Body of pancreas (tissue), 4 donors: ENCODE data around the gene MZT2A. TPM values are rescaled to one million over a fixed set of nuclear protein-coding genes. Genes with fewer than 3 reads are reported as not detected.
"Not testable (repeated sequence)": the region's sequence is repeated elsewhere in the genome, so short reads cannot be mapped to it uniquely, and the experiment has no call there.

Experiments used
- ATAC-seq: fragments of 150-250 bp; one replicate; pipeline ENCODE4 v1.9.1; 2016
- DNase-seq, 4 donors: peaks; one replicate each; pipeline ENCODE4 v3.0.0-alpha.2; 2019
- H3K27ac ChIP-seq, 4 donors: fragments of 200-600 bp; sonication (generic); 1 replicate in 3 of 4; 2 replicates in 1 of 4; pipeline versions ENCODE4 v1.5.1 to v1.6.1; 2016 to 2019; ENCODE audit warnings: mild to moderate bottlenecking in 1 of 4, mixed read lengths in 1 of 4, moderate library complexity in 1 of 4
- H3K27me3 ChIP-seq, 2 donors: fragments of 200-600 bp; sonication (generic); one replicate each; pipeline ENCODE4 v1.6.0; 2016; ENCODE audit warnings: mild to moderate bottlenecking in 1 of 2
- H3K36me3 ChIP-seq, 2 donors: fragments of 200-600 bp; sonication (generic); replicated peaks in 1 of 2; 2 replicates each; pipeline ENCODE4 v1.5.1; 2016; ENCODE audit warnings: low read depth in 2 of 2; ENCODE audit not compliant: insufficient read depth in 1 of 2
- H3K4me1 ChIP-seq: fragments of 200-600 bp; sonication (generic); one replicate; pipeline ENCODE4 v1.6.0; 2016
- H3K4me3 ChIP-seq, 2 donors: fragments of 200-600 bp; sonication (generic); 1 replicate in 1 of 2; 2 replicates in 1 of 2; pipeline ENCODE4 v1.5.1; 2016 to 2019
- H3K9me3 ChIP-seq, 3 donors: fragments of 200-600 bp; sonication (generic); 1 replicate in 2 of 3; 2 replicates in 1 of 3; pipeline ENCODE4 v1.5.1; 2016
- CTCF ChIP-seq, 7 experiments: fragments of 450-650 bp in 4 of 7; fragments of 200-600 bp in 3 of 7; sonication (generic) in 3 of 7; IDR thresholded peaks; one replicate each; pipeline ENCODE4 v1.5.1; 2016 to 2019; ENCODE audit warnings: antibody characterized with exemption in 7 of 7
- POLR2A ChIP-seq, 3 donors: fragments of 450-650 bp; IDR thresholded peaks; one replicate each; pipeline ENCODE4 v1.6.1; 2016; ENCODE audit warnings: antibody characterized with exemption in 3 of 3, mild to moderate bottlenecking in 2 of 3
- WGBS, 2 donors: methylation state at CpG; one replicate each; pipeline ENCODE4 v1.1.5; 2017; 5-methylcytosine and 5-hydroxymethylcytosine counted together
- intact Hi-C: fragments of 100-400 bp; cut with DNase I; formaldehyde crosslinking; loops from one replicate; pipeline ENCODE4 v1.15.1; 2023
- total RNA-seq, 2 donors: library from RNA; depleted of rRNA; stranded (reverse); fragments of >200 nt; gene quantifications; one replicate each; pipeline ENCODE4 v1.1.0, GENCODE V29; 2016

The MZT2A gene
- total RNA-seq: 10 to 100 TPM; 51.1 to 54.1 TPM

- intact Hi-C loops: not testable (repeated sequence)
Measured at GRCh38 chr2:131492015-131492417, at the start of gene MZT2A. MZT2A (minus strand) TSS chr2:131492397; CDS start chr2:131492376, 21 bp downstream.

DNA sequence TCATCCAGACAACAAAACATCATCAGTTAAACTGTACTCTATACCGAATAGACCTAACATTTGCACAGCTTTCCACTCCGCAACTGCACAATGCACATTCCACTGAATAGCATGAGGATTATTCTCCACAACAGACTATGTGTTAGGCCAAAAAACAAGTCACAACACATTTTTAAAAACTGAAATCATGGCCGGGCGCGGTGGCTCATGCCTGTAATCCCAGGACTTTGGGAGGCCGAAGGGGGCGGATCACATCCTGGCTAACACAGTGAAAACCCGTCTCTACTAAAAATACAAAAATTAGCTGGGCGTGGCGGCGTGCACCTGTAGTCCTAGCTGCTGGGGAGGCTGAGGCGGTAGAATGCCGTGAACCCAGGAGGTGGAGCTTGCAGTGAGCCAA is 46.7 kb upstream of the MZT2A start:
- H3K4me1 ChIP-seq, DNase-seq, H3K27ac ChIP-seq, H3K27me3 ChIP-seq, ATAC-seq, H3K36me3 ChIP-seq, H3K9me3 ChIP-seq, H3K4me3 ChIP-seq, intact Hi-C loops: not testable (repeated sequence)
- WGBS, 2 donors: 90 to 92% methylated on average over 13 of the region's 13 CpGs

More at GRCh38 chr2:131492015-131492417, at the start of gene MZT2A:
- ATAC-seq, H3K9me3 ChIP-seq, H3K36me3 ChIP-seq, H3K27me3 ChIP-seq: not testable (repeated sequence)
- 0 to 2% methylated on average over 13 to 38 of the region's 53 CpGs for WGBS, 2 donors
- TF ChIP-seq CTCF (IDR thresholded peaks at IDR 0.05): peak in 2 of 7 experiments; percentile 66 to 70
- H3K4me1 ChIP-seq: peaks cover 27% of the 10 kb centered on the region
- peak within 1 kb of the TSS; percentile 86 to 94 for H3K4me3 ChIP-seq
- DNase-seq: peak in 1 of 4 donors; percentile 36
- H3K27ac ChIP-seq: peak within 1 kb of the TSS; percentile 84 to 95 (median 90)

- H3K9me3 ChIP-seq, H3K36me3 ChIP-seq, ATAC-seq, H3K27ac ChIP-seq, H3K4me1 ChIP-seq, H3K4me3 ChIP-seq, intact Hi-C loops, DNase-seq, H3K27me3 ChIP-seq: not testable (repeated sequence)
- WGBS, 2 donors: 75 to 84% methylated on average over 11 to 14 of the region's 14 CpGs
Measured at GRCh38 chr2:131536841-131537240, 44.6 kb upstream of the MZT2A start.

DNA sequence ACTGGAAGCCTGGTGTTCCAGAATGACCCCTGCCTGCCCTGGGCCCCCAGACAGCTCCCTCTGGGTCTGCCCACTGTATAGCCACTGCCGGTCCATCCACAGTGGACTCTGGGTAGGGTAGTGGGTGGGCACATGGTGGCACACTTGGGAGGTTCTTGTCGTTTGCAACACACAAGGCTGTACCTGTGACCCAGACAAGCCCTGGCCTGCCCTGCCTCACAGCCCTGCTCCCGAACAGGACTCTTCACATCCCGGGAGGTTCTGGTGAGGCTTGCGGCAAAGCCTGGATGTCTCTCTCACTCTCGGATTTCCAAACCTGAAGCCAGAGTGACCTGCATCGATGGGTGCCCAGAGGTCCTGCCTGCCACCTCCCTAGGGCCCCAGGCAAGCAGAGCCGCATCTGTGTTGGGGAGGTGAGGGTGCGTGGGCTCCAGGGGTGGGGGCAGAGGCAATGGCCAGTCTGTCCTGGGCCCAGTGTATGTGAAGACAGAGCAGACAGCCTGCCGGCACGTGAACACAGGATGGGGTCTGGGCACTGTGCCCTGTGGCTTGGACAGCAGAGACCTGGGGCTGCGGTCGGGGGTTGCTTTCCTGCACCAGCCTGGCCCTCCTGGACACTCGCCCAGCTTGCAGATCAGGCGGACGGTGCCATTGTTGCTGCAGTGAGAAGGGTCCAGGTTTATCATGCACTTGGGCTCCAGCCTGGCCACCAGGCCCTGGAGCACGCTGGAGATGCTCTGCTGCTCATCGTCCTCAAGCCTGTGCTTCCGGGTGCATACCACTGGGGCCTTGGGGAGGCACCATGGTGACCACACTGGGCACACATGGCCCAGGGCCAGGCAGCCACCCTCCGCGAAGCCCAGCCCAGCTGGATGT is 44.0 kb upstream of the MZT2A start:
- DNase-seq, ATAC-seq, H3K36me3 ChIP-seq, intact Hi-C loops, H3K27ac ChIP-seq, H3K27me3 ChIP-seq, H3K4me3 ChIP-seq, H3K9me3 ChIP-seq, H3K4me1 ChIP-seq: not testable (repeated sequence)
- WGBS, 2 donors: 75% methylated on average over 17 of the region's 21 CpGs; no CpG with 5 or more reads in 1 of the 2 donors

DNA sequence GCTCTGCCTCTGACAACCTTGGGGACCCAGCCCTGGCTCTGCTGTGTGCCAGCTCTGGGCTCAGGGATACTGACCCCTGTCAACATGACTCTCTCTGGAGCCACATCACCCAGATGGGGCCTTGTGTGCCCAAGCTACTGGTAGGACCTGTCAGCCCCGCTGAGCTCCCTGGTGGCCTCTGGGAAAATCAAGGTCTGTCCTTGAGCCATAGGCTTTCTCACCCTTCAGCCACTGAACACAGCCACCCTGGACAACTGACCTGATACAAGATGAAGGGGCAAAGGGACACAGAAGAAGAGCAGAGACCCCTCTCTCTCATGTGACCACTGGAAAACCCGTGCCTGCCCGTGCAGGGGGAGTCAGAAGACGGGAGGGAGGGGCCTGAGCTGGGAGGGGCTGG is 43.3 kb upstream of the MZT2A start:
- no peaks in the 10 kb centered on the region for H3K36me3 ChIP-seq
- DNase-seq: no peak
- intact Hi-C loops: no loop called here
- H3K27me3 ChIP-seq: no peaks in the 10 kb centered on the region
- TF ChIP-seq CTCF (IDR thresholded peaks at IDR 0.05) (no peak), POLR2A (IDR thresholded peaks at IDR 0.05) (no peak)
- no peak overlapping the region for H3K4me3 ChIP-seq
- no peaks in the 10 kb centered on the region for H3K9me3 ChIP-seq
- no peak for ATAC-seq
- WGBS, 2 donors: 40 to 75% methylated on average over 1 of the region's 4 CpGs
- H3K4me1 ChIP-seq: no peaks in the 10 kb centered on the region
- H3K27ac ChIP-seq: no peak overlapping the region

- H3K27me3 ChIP-seq, H3K4me3 ChIP-seq, H3K4me1 ChIP-seq, intact Hi-C loops, H3K27ac ChIP-seq, ATAC-seq, DNase-seq, H3K36me3 ChIP-seq, H3K9me3 ChIP-seq: not testable (repeated sequence)
- 65 to 75% methylated on average over 6 to 11 of the region's 11 CpGs for WGBS, 2 donors
Measured at GRCh38 chr2:131534965-131535364, 42.8 kb upstream of the MZT2A start.

DNA sequence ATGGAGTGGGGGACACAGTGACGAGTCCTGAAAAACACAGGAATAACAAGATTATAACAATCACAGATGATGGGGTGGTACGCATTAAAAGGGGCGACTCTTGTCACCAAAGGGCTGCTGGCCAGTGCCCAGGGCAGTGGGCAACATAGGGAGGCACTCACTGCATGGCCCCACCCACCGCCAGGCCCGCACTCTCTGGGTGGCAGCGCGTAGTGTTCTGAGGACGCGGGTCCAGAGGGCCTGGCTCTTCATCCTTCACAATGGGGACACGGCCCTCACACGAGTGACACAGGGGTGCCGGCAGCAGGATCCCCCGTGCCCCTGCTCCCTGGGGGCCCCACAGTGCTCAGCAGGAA is 42.1 kb upstream of the MZT2A start:
- 55 to 91% methylated on average over 3 to 9 of the region's 13 CpGs for WGBS, 2 donors
- H3K9me3 ChIP-seq, intact Hi-C loops, H3K4me3 ChIP-seq, H3K4me1 ChIP-seq, H3K27me3 ChIP-seq, H3K27ac ChIP-seq, H3K36me3 ChIP-seq, DNase-seq, ATAC-seq: not testable (repeated sequence)

DNA sequence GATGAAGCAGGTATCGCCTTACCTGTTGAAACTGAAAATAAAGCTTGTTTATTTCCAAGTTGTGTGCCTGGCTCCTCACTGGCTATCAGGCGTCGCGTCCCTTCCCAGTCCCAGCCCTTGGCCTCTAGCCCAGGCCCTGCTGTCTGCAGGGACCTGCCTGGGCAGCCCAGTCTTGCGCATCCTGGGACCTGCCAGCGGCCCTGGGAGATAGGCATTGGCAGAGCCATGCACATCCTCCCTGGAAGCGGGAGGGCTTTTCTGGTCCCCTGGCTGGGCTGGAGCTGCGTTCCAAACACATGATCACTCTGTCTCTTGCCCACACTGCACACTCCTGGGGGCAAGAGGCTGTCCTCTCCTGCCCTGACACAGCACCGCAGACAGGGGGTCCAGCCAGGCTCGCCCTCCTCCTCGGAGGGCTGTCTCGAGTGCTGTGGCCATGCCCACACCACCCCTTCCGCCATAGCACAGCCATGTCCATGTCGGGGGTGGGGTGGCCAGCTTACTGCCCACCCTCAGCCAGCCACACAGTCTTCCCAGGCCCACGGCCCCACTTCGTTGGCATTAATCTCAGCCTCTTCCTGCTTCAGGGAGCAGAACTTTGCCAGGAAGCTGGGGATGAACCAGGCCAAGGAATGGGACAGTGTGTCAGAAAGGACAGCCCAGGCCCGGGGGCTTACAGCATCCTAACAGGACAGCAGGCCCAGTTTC is 41.6 kb upstream of the MZT2A start:
- not testable (repeated sequence) for H3K4me1 ChIP-seq, H3K27ac ChIP-seq, DNase-seq

DNA sequence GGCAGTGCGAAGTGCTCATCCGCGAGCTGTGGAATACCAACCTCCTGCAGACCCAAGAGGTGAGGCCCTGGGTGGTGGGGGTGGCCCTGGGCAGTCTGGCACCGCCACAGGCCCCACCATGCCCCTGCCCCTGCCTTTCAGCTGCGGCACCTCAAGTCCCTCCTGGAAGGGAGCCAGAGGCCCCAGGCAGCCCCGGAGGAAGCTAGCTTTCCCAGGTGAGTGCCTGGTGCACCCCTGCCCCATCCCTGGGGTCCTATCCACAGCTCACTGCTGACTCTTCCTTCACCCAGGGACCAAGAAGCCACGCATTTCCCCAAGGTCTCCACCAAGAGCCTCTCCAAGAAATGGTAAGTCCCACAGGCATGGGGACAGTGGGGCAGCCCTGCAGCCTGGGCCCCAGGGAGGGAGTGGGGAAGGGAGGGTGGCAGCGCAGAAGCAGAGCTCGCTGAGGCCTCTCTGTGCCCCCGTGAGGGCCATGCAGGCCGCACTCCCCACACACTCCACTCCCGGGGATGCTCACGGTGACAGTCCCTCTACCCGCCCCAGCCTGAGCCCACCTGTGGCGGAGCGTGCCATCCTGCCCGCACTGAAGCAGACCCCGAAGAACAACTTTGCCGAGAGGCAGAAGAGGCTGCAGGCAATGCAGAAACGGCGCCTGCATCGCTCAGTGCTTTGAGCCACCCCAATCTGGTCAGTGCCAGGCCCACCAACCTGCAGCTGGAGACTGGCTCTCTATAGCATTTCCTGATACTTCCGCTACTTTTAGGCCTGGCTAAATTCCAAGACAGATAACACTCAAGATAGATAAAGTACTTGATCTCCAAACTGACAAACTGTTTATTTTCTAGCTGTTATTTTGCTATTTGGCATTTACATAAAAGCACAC is 40.8 kb upstream of the MZT2A start:
- H3K27ac ChIP-seq, H3K4me1 ChIP-seq, ATAC-seq, H3K4me3 ChIP-seq, H3K36me3 ChIP-seq, intact Hi-C loops, H3K27me3 ChIP-seq, H3K9me3 ChIP-seq, DNase-seq: not testable (repeated sequence)
- WGBS, 2 donors: 14 to 82% methylated on average over 1 to 19 of the region's 23 CpGs

More for the DNA sequence above, 41.6 kb upstream of the MZT2A start:
- H3K9me3 ChIP-seq, intact Hi-C loops, H3K36me3 ChIP-seq, H3K27me3 ChIP-seq, H3K4me3 ChIP-seq, ATAC-seq: not testable (repeated sequence)
- WGBS, 2 donors: 69 to 85% methylated on average over 4 to 10 of the region's 17 CpGs
